K562 (cell line): ENCODE results near the gene PINK1. TPM values are rescaled to one million over a fixed set of nuclear protein-coding genes. Genes with fewer than 3 reads are reported as not detected.

Source experiments
- ARID3A ChIP-seq: IDR thresholded peaks from 2 replicates; pipeline ENCODE4 v1.6.1; 2012; ENCODE audit warnings: low read depth, low read length, improper control_type of control experiment, borderline replicate concordance
- E2F1 ChIP-seq: sonication (generic); formaldehyde crosslinking; IDR thresholded peaks from 2 replicates; pipeline ENCODE4 v1.8.1; 2023; ENCODE audit warnings: mild to moderate bottlenecking, missing genetic modification reagents, moderate library complexity
- NR3C1 ChIP-seq: sonication (generic); formaldehyde crosslinking; IDR thresholded peaks from 2 replicates; pipeline ENCODE4 v1.8.1; 2022; ENCODE audit warnings: missing genetic modification reagents
- RAD51 ChIP-seq: fragments of 450-650 bp; IDR thresholded peaks from 2 replicates; pipeline ENCODE4 v1.7.1; 2016; ENCODE audit warnings: low read depth, mild to moderate bottlenecking, borderline replicate concordance
- UBTF ChIP-seq, 2 experiments: IDR thresholded peaks; 2 replicates each; pipeline ENCODE4 v1.6.1; 2012; ENCODE audit warnings: improper control_type of control experiment in 2 of 2, low read depth in 2 of 2, low read length in 2 of 2, borderline replicate concordance in 1 of 2
- ZNF239 ChIP-seq: fragments of 250-450 bp; sonication (Bioruptor Pico); IDR thresholded peaks from 2 replicates; pipeline ENCODE4 v1.4.0; 2020; ENCODE audit warnings: mild to moderate bottlenecking
- ZNF316 ChIP-seq: fragments of 450-650 bp; IDR thresholded peaks from 2 replicates; pipeline ENCODE4 v1.6.1; 2016
- polyA plus RNA-seq, 8 experiments: library from polyadenylated mRNA; depleted of rRNA in 4 of 8; stranded (reverse) in 5 of 8; unstranded in 3 of 8; fragments of >200 nt; fragmentation: Nextera tagmentation in 2 of 8; fragmentation: Illumina TruSeq in 1 of 8; extraction: Ambion mirVana in 2 of 8; extraction: Trizol in 1 of 8; gene quantifications; 2 replicates each; pipeline versions ENCODE4 v1.2.1 to v1.2.3, GENCODE V29; 2011 to 2014; ENCODE audit warnings: inconsistent platforms in 1 of 8, missing spikeins in 1 of 8
- total RNA-seq, 7 experiments: library from RNA; depleted of rRNA in 6 of 7; stranded (reverse); fragments of >200 nt in 6 of 7; fragmentation: Illumina TruSeq in 2 of 7; extraction: Trizol in 2 of 7; gene quantifications; 2 replicates each; pipeline versions ENCODE4 v1.2.1 to v1.2.3, GENCODE V29; 2011 to 2021; ENCODE audit warnings: low replicate concordance in 1 of 7
- TF ChIP-seq, protein P1 (sequence below): fragments of 450-650 bp; IDR thresholded peaks from 2 replicates; pipeline ENCODE4 v1.6.1; 2016; ENCODE audit warnings: low read depth
- TF ChIP-seq, protein P2 (sequence below): sonication (generic); formaldehyde crosslinking; IDR thresholded peaks from 2 replicates; pipeline ENCODE4 v1.8.0; 2022; ENCODE audit warnings: mild to moderate bottlenecking, missing genetic modification reagents

Gene PINK1
- total and polyA plus RNA-seq, 9 of the 15 experiments (the other 6 are each of a cell fraction or from before 2014, with no cell fraction given): 1.5 to 11.3 (median 6.8) TPM

DNA sequence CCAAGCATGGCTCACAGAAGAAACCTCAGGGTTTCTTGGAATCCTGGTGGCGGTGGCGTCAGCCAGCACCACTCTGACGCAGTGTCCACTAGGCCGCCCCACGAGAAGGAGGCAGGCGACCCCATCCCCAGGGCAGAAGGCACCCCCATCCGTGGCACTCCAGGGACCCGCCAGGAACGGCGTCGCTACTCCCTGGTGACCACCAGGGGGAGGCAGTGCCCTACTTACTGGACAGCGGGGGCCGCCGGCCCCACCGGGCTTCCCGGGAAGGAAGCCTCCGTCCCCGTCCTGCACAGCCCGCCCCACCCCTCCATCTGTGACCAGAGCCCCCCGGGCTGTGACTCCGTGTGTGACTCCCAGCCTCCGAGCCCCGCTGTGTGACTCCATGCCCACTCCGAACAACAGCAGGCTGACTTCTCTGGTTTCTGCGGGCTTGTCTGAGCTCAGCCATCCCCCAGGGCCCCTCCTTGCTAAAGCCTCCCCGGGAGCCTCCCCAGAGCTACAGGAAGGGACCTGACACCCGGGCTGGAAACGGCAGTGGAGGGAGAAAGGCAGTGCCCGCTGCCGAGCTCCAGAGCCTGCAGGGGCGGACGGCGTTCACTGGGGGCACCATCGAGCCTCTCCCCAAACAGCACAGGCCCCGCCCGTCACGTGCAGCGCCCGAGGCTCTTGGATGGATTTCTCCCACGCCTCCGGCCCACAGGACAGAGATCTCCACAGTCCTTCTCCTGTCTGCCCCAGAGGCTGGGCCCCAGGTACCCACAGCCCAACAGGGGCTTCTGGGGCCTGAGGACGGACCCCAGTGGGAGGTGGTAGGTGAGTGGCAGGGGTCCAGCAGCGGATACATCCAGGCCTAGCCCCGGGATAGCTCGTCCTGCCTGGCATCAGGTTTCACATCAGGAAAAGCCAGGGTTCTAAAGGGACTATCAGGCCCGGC lies 63.4 kb downstream of the PINK1 start (continued):
- no peak for TF ChIP-seq ARID3A
- TF ChIP-seq, protein P1, sequence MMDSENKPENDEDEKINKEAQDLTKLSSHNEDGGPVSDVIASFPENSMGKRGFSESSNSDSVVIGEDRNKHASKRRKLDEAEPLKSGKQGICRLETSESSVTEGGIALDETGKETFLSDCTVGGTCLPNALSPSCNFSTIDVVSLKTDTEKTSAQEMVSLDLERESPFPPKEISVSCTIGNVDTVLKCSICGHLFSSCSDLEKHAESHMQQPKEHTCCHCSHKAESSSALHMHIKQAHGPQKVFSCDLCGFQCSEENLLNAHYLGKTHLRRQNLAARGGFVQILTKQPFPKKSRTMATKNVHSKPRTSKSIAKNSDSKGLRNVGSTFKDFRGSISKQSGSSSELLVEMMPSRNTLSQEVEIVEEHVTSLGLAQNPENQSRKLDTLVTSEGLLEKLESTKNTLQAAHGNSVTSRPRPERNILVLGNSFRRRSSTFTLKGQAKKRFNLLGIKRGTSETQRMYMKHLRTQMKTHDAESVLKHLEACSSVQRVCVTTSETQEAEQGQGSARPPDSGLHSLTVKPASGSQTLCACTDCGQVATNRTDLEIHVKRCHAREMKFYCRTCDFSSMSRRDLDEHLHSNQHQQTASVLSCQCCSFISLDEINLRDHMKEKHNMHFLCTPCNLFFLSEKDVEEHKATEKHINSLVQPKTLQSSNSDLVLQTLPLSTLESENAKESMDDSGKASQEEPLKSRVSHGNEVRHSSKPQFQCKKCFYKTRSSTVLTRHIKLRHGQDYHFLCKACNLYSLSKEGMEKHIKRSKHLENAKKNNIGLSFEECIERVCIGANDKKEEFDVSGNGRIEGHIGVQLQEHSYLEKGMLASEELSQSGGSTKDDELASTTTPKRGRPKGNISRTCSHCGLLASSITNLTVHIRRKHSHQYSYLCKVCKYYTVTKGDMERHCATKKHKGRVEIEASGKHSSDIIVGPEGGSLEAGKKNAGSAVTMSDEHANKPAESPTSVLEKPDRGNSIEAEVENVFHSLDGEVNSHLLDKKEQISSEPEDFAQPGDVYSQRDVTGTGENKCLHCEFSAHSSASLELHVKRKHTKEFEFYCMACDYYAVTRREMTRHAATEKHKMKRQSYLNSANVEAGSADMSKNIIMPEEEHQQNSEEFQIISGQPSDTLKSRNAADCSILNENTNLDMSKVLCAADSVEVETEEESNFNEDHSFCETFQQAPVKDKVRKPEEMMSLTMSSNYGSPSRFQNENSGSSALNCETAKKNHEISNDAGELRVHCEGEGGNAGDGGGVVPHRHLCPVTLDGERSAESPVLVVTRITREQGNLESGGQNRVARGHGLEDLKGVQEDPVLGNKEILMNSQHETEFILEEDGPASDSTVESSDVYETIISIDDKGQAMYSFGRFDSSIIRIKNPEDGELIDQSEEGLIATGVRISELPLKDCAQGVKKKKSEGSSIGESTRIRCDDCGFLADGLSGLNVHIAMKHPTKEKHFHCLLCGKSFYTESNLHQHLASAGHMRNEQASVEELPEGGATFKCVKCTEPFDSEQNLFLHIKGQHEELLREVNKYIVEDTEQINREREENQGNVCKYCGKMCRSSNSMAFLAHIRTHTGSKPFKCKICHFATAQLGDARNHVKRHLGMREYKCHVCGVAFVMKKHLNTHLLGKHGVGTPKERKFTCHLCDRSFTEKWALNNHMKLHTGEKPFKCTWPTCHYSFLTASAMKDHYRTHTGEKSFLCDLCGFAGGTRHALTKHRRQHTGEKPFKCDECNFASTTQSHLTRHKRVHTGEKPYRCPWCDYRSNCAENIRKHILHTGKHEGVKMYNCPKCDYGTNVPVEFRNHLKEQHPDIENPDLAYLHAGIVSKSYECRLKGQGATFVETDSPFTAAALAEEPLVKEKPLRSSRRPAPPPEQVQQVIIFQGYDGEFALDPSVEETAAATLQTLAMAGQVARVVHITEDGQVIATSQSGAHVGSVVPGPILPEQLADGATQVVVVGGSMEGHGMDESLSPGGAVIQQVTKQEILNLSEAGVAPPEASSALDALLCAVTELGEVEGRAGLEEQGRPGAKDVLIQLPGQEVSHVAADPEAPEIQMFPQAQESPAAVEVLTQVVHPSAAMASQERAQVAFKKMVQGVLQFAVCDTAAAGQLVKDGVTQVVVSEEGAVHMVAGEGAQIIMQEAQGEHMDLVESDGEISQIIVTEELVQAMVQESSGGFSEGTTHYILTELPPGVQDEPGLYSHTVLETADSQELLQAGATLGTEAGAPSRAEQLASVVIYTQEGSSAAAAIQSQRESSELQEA: no peak
- TF ChIP-seq E2F1 (CRISPR knock-in tag): no peak
- TF ChIP-seq ZNF239 (CRISPR knock-in tag): no peak
- TF ChIP-seq, protein P2, sequence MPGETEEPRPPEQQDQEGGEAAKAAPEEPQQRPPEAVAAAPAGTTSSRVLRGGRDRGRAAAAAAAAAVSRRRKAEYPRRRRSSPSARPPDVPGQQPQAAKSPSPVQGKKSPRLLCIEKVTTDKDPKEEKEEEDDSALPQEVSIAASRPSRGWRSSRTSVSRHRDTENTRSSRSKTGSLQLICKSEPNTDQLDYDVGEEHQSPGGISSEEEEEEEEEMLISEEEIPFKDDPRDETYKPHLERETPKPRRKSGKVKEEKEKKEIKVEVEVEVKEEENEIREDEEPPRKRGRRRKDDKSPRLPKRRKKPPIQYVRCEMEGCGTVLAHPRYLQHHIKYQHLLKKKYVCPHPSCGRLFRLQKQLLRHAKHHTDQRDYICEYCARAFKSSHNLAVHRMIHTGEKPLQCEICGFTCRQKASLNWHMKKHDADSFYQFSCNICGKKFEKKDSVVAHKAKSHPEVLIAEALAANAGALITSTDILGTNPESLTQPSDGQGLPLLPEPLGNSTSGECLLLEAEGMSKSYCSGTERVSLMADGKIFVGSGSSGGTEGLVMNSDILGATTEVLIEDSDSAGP: no peak
- TF ChIP-seq UBTF (IDR thresholded peaks at IDR 0.05; ENCODE audit: borderline replicate concordance in 1 of 2, low read depth in 2 of 2, low read length in 2 of 2): no peak
- peak; percentile 90 for TF ChIP-seq RAD51
- no peak for TF ChIP-seq ZNF316
- TF ChIP-seq NR3C1: no peak
